ENCODE results near the gene CAPZB.

- TF ChIP-seq CTCF (IDR thresholded peaks at IDR 0.05) (no peak), POLR2AphosphoS5 (IDR thresholded peaks at IDR 0.05; ENCODE audit: low read depth, low read length) (no peak)
Measured at GRCh38 chr1:19521411-19521810, 36.1 kb upstream of the CAPZB start.
